OCI-M2 (cell line): ENCODE data around the gene ACOT7.
"Not testable (repeated sequence)": the region's sequence is repeated elsewhere in the genome, so short reads cannot be mapped to it uniquely, and the experiment has no call there.

Source experiments
- DNase-seq: peaks from one replicate; lab custom pipeline; 2025; ENCODE audit not compliant: unreplicated experiment; lab: John Stamatoyannopoulos, UW

Gene ACOT7

DNA sequence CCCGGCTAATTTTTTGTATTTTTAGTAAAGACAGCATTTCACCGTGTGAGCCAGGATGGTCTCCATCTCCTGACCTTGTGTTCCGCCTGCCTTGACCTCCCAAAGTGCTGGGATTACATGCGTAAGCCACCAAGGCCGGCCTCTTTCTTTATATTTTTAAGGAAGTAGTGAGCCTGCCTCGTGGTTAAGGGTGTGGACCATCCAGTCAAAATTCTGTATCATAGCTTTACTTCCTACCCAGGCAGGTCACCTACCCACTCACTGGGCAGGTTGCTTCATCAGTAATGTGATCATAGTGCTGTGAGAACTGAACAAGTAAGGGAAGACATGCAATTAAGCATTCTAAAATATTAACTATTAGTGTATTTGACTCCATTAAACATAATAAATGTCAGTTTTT, 8.1 kb upstream of the ACOT7 start:
- no peak for DNase-seq

DNA sequence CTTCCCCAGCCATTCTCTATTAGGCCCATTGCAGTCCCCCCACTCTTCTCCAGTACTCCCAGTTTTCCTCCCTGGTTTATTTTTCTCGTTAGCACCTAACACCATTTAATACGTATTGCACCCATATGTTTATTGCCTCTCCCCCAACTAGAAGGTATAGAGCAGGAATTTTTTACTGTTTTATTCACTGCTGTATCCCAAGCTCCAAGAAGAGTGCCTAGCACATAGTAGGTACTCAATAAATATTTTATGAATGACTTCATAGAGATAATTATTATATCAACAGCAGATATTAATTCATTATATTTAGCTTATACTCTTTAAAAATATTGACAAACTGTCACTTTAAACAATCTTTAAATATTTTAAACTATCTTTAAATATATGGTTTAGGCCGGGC, 5.7 kb upstream of the ACOT7 start:
- DNase-seq = no peak

DNA sequence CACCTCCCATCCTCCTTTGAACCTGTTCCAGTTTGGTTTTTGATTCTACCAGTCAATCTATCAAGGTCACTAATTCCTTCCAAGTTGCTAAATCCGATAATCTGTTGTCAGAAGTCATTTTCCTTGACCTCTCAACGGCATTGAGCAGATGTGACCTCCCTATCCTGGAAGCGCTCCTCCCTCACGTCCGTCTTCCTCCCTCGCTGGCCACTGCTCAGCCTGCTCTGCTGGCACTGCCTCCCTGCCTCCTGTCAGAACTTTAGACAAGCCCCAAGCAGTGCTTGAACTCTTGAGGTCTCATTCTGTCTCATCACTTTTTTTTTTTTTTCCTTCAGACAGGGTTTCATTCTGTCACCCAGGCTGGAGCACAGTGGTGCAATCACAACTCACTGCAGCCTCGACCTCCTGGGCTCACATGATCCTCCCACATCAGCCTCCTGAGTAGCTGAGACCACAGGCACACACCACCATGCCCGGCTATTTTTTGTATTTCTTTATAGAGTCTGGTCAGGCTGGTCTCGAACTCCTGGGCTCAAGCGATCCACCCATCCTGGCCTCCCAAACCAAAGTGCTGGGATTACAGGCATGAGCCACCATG, 4.4 kb upstream of the ACOT7 start:
- no peak for DNase-seq

DNA sequence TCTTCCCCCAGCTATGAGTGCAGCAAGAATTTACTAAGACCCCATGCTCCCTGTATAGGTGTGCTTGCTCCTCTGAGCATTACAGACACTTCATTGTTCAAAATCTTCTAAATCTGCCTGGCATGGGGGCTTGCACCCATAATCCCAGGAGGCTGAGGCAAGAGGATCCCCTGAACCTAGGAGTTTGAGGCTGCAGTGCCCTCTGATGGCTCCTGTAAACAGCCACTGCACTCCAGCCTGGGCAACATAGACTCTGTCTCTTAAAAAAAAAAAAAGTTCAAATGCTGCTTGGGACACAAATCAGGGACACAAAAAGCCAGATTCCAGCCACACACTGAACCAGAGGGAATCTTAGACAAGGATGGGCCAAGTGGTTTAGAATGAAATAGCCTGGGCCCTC, 3.4 kb upstream of the ACOT7 start:
- DNase-seq = no peak

DNA sequence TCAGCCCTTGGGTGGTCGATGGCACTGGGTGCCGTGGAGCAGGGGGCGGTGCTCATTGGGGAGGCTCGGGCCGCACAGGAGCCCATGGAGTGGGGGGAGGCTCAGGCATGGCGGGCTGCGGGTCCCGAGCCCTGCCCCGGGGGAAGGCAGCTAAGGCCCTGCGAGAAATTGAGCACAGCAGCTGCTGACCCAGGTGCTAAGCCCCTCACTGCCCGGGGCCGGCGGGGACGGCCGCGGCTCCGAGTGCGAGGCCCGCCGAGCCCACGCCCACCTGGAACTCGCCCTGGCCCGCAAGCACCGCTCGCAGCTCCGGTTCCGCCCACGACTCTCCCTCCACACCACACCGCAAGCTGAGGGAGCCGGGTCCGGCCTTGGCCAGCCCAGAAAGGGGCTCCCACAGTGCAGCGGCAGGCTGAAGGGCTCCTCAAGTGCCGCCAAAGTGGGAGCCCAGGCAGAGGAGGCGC, 2.2 kb upstream of the ACOT7 start:
- DNase-seq = not testable (repeated sequence)

DNA sequence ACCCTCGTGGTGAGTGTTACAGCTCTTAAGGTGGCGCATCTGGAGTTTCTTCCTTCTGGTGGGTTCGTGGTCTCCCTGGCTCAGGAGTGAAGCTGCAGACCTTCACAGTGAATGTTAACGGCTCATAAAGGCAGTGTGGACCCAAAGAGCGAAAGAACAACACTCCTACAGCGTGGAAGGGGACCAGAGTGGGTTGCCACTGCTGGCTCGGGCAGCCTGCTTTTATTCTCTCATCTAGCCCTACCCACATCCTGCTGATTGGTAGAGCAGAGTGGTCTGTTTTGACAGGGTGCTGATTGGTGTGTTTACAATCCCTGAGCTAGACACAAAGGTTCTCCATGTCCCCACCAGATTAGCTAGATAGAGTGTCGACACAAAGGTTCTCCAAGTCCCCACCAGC, 1.6 kb upstream of the ACOT7 start:
- not testable (repeated sequence) for DNase-seq

DNA sequence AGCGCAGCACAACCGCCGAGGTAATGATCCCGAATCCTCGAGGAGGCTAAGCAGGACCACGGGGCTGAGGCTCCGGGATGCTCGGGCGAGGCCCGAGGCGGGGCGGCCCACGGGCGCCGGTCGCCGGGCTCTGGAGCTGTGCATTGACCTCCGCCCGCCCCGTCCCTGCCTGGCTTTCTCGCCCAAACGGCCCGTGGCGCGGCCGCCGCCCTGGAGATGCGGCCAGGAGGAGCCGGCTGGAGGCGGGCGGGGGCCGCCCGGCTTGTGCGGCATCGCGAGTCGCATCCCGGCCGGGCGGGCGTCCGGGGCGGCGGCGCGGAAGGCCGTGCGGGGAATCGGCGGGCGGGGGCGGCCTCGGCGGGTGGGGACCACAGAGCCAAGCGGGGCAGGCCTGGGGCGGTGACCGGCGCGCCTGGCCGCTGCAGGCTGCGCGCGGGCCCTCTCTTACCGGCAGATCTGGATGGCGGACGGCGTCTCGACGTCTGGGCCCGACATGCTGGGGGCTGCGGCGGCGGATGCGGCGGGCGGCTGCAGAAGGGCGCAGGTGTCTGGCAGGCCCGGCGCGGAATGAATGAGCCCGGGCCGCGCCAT, 663 bp downstream of the ACOT7 start:
- DNase-seq = no peak

DNA sequence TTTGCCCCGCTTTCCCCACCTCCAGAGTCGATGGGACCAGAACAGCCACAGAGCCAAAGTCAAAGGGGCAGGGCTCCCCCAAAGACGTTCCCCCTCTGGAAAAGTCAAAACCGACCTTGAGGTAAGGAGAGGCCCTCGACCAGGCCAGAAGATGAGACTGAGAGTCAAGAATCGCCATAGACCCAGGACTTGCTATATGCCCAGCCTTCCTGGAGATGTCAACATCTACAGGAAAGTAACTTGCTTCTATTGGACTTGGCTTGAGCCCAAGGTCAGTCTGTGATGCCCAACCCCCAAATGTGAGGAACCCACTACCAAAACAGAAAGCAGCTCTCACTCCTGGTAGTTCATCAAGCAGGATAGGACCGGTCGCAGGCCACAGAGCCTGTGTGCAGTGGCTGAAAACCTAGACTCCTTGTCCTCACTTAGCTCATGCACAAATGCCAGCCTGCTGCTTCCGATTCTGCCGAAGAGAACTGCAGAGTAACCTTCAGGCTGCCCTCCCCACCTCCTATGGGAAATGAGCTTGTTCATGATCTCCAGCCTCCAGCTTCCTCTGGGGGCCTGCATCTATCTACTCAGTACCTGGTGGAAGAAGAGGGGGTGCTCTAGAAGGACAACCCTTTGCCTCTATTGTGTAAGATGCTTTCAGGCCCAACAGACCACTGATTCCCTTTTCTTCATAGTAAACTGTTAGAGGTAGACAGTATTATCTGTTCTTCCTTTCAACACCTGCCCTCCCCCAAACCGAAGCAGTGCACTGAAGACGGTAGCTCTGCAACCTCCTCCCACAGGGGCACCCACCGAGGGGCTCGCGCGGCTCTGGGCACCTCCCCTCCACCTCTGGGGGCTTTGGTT, 1.4 kb downstream of the ACOT7 start:
- no peak for DNase-seq

DNA sequence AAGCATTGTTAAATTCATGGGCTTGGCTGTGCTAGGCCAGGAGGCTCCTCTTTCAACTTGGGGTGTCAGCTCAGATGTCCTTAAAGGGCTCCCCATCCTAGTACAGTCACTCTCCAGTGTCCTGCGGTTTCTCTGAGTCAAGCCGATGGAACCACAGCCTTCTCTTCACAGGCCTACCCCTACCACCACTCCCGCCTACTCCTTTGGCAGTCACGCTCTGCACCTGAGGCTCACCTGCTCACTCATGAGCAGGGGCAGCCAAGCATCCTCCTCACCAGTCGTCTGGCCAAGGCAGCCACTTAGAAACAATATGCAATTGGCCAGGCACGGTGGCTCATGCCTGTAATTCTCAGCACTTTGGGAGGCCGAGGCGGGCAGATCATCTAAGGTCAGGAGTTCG, 3.6 kb downstream of the ACOT7 start:
- no peak for DNase-seq

DNA sequence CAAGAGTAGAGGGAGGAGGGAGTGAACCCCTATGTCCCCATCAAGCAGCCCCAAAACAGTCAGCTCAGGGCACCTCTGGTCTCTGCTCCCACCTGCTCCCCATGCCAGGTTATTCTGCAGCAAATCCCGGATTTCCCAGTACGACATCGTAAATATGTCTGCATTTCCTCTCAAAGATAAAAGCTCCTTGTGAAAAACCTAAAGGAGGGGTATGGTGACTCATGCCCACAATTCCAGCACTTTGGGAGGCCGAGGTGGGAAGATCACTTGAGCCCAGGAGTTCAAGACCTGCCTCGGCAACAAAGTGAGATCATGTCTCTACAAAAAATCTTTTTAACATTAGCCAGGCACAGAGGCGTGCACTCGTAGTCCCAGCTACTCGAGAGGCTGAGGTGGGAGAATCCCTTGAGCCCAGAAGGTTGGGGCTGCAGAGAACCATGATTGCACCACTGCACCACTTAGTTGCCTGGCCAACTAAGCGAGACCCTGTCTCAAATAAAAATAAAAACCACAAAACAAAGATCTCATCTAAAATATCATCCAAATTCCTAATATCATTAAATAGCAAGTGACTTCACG, 7.1 kb downstream of the ACOT7 start:
- DNase-seq = no peak

DNA sequence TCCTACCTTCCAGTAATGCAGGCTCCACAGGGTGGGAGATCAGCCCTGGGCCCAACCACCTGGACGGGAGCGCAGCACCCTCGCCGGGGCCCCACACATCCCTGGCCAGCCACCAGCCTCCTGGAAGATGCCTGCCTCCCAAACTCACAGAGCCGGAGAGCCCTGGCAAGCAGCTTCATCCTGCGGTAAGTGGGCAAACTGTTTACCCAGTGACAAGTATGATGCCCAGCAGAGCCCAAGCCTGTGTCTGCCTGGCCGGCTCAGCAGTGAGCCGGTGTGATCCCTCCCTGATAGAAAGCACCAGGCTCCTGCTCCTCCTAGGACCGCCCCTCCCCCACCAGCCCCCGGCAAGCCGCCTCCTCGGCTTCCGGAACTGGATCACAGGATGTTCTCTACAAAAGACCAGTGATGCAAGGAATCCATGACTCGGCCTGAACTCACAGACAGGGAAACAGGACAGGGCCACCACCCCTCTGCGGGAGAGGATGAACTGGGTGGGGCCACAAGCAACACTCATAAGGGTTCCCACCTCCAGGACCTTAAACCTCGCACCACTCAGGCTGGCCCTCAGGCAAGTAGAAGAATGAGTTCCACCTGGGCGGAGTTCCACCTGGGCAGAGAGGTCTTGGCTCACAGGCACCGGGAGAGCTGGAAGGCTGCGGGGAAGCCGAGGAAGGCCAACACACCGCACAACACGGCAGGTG, 7.9 kb downstream of the ACOT7 start:
- DNase-seq = no peak

DNA sequence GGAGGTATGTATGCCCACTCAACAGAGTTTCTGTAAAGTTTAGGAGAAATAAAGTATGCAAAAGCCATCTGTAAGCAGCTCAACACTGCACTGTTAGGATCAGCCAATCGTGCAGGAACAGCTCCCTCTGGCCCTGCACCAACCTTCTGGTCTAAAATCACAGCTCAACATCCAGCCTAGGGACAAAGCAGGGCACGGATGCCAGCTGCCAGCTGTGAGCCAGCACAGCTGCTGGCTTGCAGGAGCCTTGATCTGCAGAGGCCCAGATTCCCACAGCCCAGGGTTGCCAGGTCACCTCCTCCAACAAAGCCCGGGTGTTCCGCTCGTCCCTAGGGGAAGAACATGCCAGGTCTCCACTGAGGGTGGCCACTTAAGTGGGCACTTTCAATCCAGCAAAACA, 8.6 kb downstream of the ACOT7 start:
- DNase-seq = no peak

DNA sequence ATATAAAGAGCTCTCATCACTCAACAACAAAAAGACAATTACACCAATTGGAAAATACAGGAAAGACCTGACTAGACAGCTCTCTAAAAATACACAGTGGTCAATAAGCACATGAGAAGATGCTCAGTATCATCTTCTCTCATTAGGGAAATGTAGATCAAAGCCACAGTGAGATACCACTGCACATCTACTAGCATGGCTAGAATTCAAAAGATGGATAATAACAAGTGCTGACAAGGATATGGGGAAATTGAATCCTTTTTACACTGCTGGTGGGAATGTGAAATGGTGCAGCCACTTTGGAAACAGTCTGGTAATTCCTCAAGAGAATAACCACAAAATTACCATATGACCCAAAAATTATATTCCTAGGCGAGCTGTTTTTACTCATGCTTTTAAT, 9.4 kb downstream of the ACOT7 start:
- no peak for DNase-seq

DNA sequence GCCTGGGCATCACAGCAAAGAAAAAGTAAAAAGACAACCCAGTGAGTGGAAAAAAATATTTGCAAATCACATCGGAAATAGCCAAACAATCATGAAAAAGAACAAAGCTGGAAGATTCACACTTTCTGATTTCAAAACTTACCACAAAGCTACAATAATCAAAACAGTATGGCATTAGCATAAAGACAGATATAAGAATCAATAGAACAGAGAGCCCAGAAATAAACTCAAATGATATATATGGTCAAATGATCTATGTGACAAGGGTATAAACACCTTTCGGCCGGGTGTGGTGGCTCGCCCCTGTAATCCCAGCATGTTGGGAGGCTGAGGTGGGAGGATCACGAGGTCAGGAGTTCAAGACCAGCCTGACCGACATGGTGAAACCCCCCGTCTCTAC, 13.5 kb downstream of the ACOT7 start:
- no peak for DNase-seq

DNA sequence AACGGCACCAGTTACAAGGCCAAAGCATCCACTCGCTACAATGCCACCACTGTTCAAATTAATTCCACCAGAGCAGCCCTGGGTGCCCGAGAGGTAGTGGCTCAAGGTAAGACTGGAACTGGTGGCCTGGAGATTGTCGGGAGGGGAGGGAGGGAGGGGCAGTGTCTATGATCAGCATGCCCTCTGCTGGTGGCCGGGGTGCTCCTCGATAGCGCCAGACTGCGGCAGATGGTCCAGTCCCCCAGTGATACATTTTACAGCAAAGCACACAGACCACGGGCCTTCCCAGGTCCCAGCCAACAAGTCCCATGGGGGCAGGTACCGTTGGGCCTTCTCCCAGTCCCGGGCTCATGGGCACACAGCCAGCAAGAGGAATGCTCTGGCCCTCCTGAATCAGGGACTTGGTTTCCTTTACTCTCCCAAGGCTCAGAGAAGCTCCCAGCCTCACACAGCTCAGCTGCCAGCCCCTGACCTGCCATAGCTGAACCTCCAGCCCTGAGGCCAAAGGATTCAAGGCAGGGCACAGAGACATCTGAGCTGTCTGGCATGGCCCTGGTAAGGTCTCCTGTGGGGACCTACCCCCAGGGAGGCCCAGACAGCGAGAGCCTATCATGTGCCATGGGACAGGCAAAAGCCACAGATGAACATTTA, 15.3 kb downstream of the ACOT7 start:
- DNase-seq = no peak

DNA sequence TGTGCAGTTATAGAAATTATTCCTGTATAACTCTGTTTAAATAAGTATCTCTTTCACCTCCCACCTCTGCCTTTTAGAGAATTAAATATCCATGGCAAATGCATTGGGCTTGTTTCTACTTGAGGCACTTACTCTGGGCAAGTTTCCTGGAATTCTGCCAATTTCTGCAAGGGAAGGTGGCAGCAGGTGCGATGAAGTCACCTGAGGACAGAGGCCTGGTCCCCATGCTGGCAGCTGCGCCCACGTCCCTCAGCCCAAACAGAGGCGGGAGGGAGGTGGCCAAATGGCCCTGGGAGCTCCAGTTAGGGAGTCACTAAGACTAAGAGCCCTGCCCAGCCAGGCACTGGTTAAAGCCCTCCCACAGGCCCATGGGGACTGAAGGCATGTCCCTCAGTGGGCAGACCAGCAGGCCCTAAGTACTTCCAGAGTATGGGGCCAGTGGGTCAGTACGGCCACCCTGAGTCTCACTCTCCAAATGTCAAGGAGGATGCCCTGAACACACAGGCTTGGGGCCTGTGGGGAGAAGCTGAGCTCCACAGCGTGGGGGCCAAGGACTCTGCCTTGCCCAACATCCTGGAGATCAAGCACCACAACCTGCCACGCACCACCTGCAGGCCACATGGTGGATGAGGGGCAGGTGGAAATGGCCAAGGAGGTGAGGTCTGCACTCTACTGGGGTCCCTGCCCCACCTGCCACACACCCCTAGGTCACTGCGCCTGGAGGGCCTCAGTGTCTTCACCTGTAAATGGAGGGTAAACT, 19.4 kb downstream of the ACOT7 start:
- DNase-seq = no peak

DNA sequence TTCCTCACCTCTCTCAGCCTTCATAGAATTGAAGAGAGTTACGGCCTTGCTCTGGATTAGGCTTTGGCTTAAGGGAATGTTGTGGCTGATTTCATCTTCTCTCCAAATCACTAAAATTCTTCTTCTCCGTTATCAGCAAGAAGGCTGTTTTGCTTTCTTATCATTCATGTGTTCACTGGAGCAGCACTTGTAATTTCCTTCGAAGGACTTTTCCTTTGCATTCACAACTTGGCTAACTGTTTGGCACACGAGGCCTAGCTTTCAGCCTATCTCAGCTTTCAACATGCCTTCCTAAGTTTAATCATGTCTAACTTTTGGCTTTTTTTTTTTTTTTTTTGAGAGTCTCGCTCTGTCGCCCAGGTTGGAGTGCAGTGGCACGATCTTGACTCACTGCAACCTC, 21.3 kb downstream of the ACOT7 start:
- not testable (repeated sequence) for DNase-seq

DNA sequence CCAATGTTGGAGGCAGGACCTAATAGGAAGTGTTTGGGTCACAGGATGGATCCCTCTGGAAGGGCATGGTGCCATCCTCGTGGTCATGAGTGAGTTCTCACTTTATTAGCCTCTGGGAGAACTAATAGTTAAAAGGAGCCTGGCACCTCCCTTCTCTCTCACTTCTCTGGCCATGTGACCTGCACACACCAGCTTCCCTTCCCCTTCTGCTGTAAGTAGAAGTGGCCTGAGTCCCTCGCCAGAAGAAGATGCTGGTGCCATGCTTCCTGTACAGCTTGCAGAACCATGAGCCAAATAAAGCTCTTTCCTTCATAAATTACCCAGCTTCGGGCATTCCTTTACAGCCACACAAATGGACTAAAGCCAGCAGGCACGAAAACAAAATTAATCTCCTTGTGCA, 23.6 kb downstream of the ACOT7 start:
- DNase-seq = no peak

DNA sequence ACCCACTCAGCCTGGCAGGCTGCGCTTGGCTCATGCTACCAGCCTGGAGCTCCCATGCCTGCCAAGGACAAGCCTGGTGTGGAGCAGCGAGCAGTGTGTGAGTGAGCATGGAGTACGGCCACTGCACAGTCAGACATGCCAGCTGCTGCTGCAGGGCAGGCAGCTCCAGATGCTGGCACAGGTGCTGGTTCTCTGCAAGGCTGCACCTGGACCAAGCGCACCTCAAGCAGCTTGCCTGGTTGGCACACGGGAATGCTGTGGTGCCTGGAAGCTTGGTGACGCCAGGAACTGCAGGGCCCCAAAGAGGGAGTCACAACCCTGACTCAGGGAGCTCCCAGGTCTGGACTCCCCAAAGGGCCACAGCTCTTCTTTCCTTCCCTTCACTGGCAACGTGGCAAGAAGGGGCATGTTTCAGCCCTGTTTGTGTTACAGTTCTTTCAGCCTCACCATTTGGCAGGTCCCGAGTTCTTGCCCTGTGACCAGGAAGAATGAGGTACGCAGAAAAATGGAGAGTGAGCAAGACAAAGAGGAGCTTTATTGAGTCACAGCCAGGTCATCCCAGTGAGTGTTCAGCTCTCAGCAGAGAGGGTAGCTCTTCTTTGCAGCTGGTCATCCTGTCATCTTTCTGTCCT, 26.1 kb downstream of the ACOT7 start:
- no peak for DNase-seq

DNA sequence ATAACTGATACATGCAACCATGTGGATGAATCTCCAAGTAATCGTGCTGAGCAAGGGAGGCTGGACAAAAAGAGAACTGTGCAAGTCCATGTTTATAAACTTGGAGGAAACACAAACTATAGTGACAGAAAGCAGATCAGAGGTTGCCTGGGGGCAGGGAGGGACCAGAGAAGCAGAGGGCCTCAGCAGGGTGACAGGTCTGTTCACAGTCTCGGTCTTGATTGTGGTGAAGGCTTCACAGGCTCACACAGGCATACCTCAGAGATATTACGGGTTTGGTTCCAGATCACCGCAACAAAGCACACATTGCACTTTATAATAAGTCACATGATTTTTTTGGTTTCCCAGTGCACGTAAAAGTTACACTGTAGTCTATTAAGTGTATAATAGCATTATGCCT, 28.5 kb downstream of the ACOT7 start:
- DNase-seq = no peak
